ENCODE data around the gene TMEM185B.

GRCh38 chr2:120243211-120243610 is 20.0 kb upstream of the TMEM185B start:
- TF ChIP-seq CTCF (IDR thresholded peaks at IDR 0.05): no peak
- TF ChIP-seq POLR2A (IDR thresholded peaks at IDR 0.05): no peak
